ENCODE measurements around the gene SLC9A9.

SLC9A9 gene

DNA sequence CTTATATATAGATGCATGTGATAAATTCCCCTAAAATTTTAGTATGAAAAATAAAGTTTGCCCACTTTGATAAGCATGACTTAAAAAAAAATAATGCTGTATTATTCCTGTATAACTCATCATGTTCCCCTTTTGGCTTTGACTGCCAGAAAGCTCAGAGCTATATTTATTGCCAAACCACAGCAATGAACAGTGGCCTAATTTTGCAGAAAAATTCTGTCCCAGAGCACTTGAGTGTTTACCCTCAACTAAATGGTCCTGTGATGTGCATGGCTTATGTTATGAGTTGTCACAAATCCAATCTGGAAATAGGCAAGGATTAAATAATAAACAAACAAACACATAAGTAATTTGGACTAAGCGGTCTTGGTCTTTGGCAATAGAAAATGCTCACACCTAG, 276.7 kb downstream of the SLC9A9 start:
- Histone ChIP-seq H3K27me3 (replicated peaks; ENCODE audit: control insufficient read depth, insufficient read depth, low read length, poor library complexity, severe bottlenecking) (no peaks in the 10 kb centered on the region), H3K9me3 (ENCODE audit: control insufficient read depth, low read length) (no peaks in the 10 kb centered on the region), H3K36me3 (ENCODE audit: control insufficient read depth, insufficient read depth, low read length) (peaks cover 7% of the 10 kb centered on the region), H3K4me3 (ENCODE audit: insufficient read depth, low read depth, low read length, poor library complexity, severe bottlenecking) (no peak overlapping the region), H3K27ac (ENCODE audit: insufficient read depth, low read length, poor library complexity, severe bottlenecking) (no peak overlapping the region), H3K4me1 (ENCODE audit: control insufficient read depth, insufficient read depth, low read length, poor library complexity, severe bottlenecking) (no peaks in the 10 kb centered on the region)
- no peak for DNase-seq

DNA sequence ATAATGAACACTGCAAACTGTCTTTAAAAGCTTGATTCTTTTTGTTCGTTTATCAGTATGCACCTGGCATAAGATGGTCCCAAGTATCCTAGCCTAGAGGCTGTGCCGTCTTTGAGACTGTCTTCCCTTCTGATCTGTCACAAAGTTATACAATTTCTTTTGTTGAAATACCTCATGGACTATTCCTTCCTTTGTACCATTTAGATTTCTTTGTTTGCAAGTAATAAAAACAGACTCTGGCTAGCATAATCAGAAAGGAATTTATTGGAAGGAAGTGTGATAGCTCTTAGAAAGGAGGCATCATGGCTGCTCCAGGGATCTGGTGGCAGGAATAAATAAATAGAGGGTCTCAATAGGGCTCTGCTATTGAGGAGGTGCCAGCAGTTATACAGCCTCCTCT, 280.4 kb downstream of the SLC9A9 start:
- no peak overlapping the region for H3K27ac ChIP-seq (ENCODE audit: insufficient read depth, low read length, poor library complexity, severe bottlenecking)
- H3K27me3 ChIP-seq (replicated peaks; ENCODE audit: control insufficient read depth, insufficient read depth, low read length, poor library complexity, severe bottlenecking), result no peaks in the 10 kb centered on the region
- no peaks in the 10 kb centered on the region for H3K4me1 ChIP-seq (ENCODE audit: control insufficient read depth, insufficient read depth, low read length, poor library complexity, severe bottlenecking)
- H3K4me3 ChIP-seq (ENCODE audit: insufficient read depth, low read depth, low read length, poor library complexity, severe bottlenecking), result no peak overlapping the region
- no peak for DNase-seq
- no peaks in the 10 kb centered on the region for H3K36me3 ChIP-seq (ENCODE audit: control insufficient read depth, insufficient read depth, low read length)
- H3K9me3 ChIP-seq (ENCODE audit: control insufficient read depth, low read length), result no peaks in the 10 kb centered on the region

GRCh38 chr3:143565951-143566350, 282.3 kb downstream of the SLC9A9 start:
- no peak for DNase-seq
- H3K27ac ChIP-seq (ENCODE audit: insufficient read depth, low read length, poor library complexity, severe bottlenecking), result no peak overlapping the region
- H3K4me1 ChIP-seq (ENCODE audit: control insufficient read depth, insufficient read depth, low read length, poor library complexity, severe bottlenecking), result no peaks in the 10 kb centered on the region
- no peaks in the 10 kb centered on the region for H3K9me3 ChIP-seq (ENCODE audit: control insufficient read depth, low read length)
- H3K27me3 ChIP-seq (replicated peaks; ENCODE audit: control insufficient read depth, insufficient read depth, low read length, poor library complexity, severe bottlenecking), result no peaks in the 10 kb centered on the region
- H3K4me3 ChIP-seq (ENCODE audit: insufficient read depth, low read depth, low read length, poor library complexity, severe bottlenecking), result no peak overlapping the region
- H3K36me3 ChIP-seq (ENCODE audit: control insufficient read depth, insufficient read depth, low read length), result no peaks in the 10 kb centered on the region

GRCh38 chr3:143563786-143564185, 284.5 kb downstream of the SLC9A9 start:
- Histone ChIP-seq H3K27me3 (replicated peaks; ENCODE audit: control insufficient read depth, insufficient read depth, low read length, poor library complexity, severe bottlenecking) (no peaks in the 10 kb centered on the region), H3K36me3 (ENCODE audit: control insufficient read depth, insufficient read depth, low read length) (no peaks in the 10 kb centered on the region), H3K9me3 (ENCODE audit: control insufficient read depth, low read length) (no peaks in the 10 kb centered on the region), H3K27ac (ENCODE audit: insufficient read depth, low read length, poor library complexity, severe bottlenecking) (no peak overlapping the region), H3K4me1 (ENCODE audit: control insufficient read depth, insufficient read depth, low read length, poor library complexity, severe bottlenecking) (no peaks in the 10 kb centered on the region), H3K4me3 (ENCODE audit: insufficient read depth, low read depth, low read length, poor library complexity, severe bottlenecking) (no peak overlapping the region)
- DNase-seq, result no peak

- H3K36me3 ChIP-seq (ENCODE audit: control insufficient read depth, insufficient read depth, low read length), result no peaks in the 10 kb centered on the region
- DNase-seq, result no peak
- H3K9me3 ChIP-seq (ENCODE audit: control insufficient read depth, low read length), result peaks cover 4% of the 10 kb centered on the region
- H3K27ac ChIP-seq (ENCODE audit: insufficient read depth, low read length, poor library complexity, severe bottlenecking), result no peak overlapping the region
- H3K27me3 ChIP-seq (replicated peaks; ENCODE audit: control insufficient read depth, insufficient read depth, low read length, poor library complexity, severe bottlenecking), result no peaks in the 10 kb centered on the region
- no peak overlapping the region for H3K4me3 ChIP-seq (ENCODE audit: insufficient read depth, low read depth, low read length, poor library complexity, severe bottlenecking)
- no peaks in the 10 kb centered on the region for H3K4me1 ChIP-seq (ENCODE audit: control insufficient read depth, insufficient read depth, low read length, poor library complexity, severe bottlenecking)
These were observed 285.5 kb downstream of the SLC9A9 start for GRCh38 chr3:143562789-143563188.

GRCh38 chr3:143559296-143559695, 289.0 kb downstream of the SLC9A9 start:
- Histone ChIP-seq H3K4me1 (ENCODE audit: control insufficient read depth, insufficient read depth, low read length, poor library complexity, severe bottlenecking) (no peaks in the 10 kb centered on the region), H3K4me3 (ENCODE audit: insufficient read depth, low read depth, low read length, poor library complexity, severe bottlenecking) (no peak overlapping the region), H3K9me3 (ENCODE audit: control insufficient read depth, low read length) (peaks cover 4% of the 10 kb centered on the region), H3K36me3 (ENCODE audit: control insufficient read depth, insufficient read depth, low read length) (no peaks in the 10 kb centered on the region), H3K27ac (ENCODE audit: insufficient read depth, low read length, poor library complexity, severe bottlenecking) (no peak overlapping the region), H3K27me3 (replicated peaks; ENCODE audit: control insufficient read depth, insufficient read depth, low read length, poor library complexity, severe bottlenecking) (no peaks in the 10 kb centered on the region)
- DNase-seq, result no peak

GRCh38 chr3:143552851-143553250, 295.4 kb downstream of the SLC9A9 start:
- no peaks in the 10 kb centered on the region for H3K27me3 ChIP-seq (replicated peaks; ENCODE audit: control insufficient read depth, insufficient read depth, low read length, poor library complexity, severe bottlenecking)
- no peak overlapping the region for H3K4me3 ChIP-seq (ENCODE audit: insufficient read depth, low read depth, low read length, poor library complexity, severe bottlenecking)
- peaks cover 9% of the 10 kb centered on the region for H3K36me3 ChIP-seq (ENCODE audit: control insufficient read depth, insufficient read depth, low read length)
- no peak overlapping the region for H3K27ac ChIP-seq (ENCODE audit: insufficient read depth, low read length, poor library complexity, severe bottlenecking)
- no peaks in the 10 kb centered on the region for H3K4me1 ChIP-seq (ENCODE audit: control insufficient read depth, insufficient read depth, low read length, poor library complexity, severe bottlenecking)
- DNase-seq, result no peak
- no peaks in the 10 kb centered on the region for H3K9me3 ChIP-seq (ENCODE audit: control insufficient read depth, low read length)

GRCh38 chr3:143551761-143552160, 296.5 kb downstream of the SLC9A9 start:
- H3K4me1 ChIP-seq (ENCODE audit: control insufficient read depth, insufficient read depth, low read length, poor library complexity, severe bottlenecking), result no peaks in the 10 kb centered on the region
- no peak overlapping the region for H3K4me3 ChIP-seq (ENCODE audit: insufficient read depth, low read depth, low read length, poor library complexity, severe bottlenecking)
- no peak overlapping the region for H3K27ac ChIP-seq (ENCODE audit: insufficient read depth, low read length, poor library complexity, severe bottlenecking)
- peaks cover 13% of the 10 kb centered on the region for H3K36me3 ChIP-seq (ENCODE audit: control insufficient read depth, insufficient read depth, low read length)
- H3K27me3 ChIP-seq (replicated peaks; ENCODE audit: control insufficient read depth, insufficient read depth, low read length, poor library complexity, severe bottlenecking), result no peaks in the 10 kb centered on the region
- no peak for DNase-seq
- H3K9me3 ChIP-seq (ENCODE audit: control insufficient read depth, low read length), result no peaks in the 10 kb centered on the region

- H3K4me1 ChIP-seq (ENCODE audit: control insufficient read depth, insufficient read depth, low read length, poor library complexity, severe bottlenecking), result no peaks in the 10 kb centered on the region
- DNase-seq, result no peak
- no peak overlapping the region for H3K4me3 ChIP-seq (ENCODE audit: insufficient read depth, low read depth, low read length, poor library complexity, severe bottlenecking)
- no peaks in the 10 kb centered on the region for H3K27me3 ChIP-seq (replicated peaks; ENCODE audit: control insufficient read depth, insufficient read depth, low read length, poor library complexity, severe bottlenecking)
- H3K27ac ChIP-seq (ENCODE audit: insufficient read depth, low read length, poor library complexity, severe bottlenecking), result no peak overlapping the region
- peaks cover 13% of the 10 kb centered on the region for H3K36me3 ChIP-seq (ENCODE audit: control insufficient read depth, insufficient read depth, low read length)
- no peaks in the 10 kb centered on the region for H3K9me3 ChIP-seq (ENCODE audit: control insufficient read depth, low read length)
These were observed 299.3 kb downstream of the SLC9A9 start for GRCh38 chr3:143548861-143549497.

GRCh38 chr3:143548393-143548792, 299.9 kb downstream of the SLC9A9 start:
- no peaks in the 10 kb centered on the region for H3K27me3 ChIP-seq (replicated peaks; ENCODE audit: control insufficient read depth, insufficient read depth, low read length, poor library complexity, severe bottlenecking)
- H3K4me3 ChIP-seq (ENCODE audit: insufficient read depth, low read depth, low read length, poor library complexity, severe bottlenecking), result no peak overlapping the region
- H3K27ac ChIP-seq (ENCODE audit: insufficient read depth, low read length, poor library complexity, severe bottlenecking), result no peak overlapping the region
- no peaks in the 10 kb centered on the region for H3K9me3 ChIP-seq (ENCODE audit: control insufficient read depth, low read length)
- H3K36me3 ChIP-seq (ENCODE audit: control insufficient read depth, insufficient read depth, low read length), result peaks cover 13% of the 10 kb centered on the region
- no peak for DNase-seq
- no peaks in the 10 kb centered on the region for H3K4me1 ChIP-seq (ENCODE audit: control insufficient read depth, insufficient read depth, low read length, poor library complexity, severe bottlenecking)

Data from effector memory CD4-positive, alpha-beta T cell (primary cell).